CD4-positive, alpha-beta T cell (primary cell): Measurements from ENCODE around the gene HMCN1. TPM values are rescaled to one million over a fixed set of nuclear protein-coding genes. Genes with fewer than 3 reads are reported as not detected.

ENCODE experiments used
- ATAC-seq: fragments of 200-7000 bp; cut with Tn5 transposase; one replicate; pipeline ENCODE4 v1.10.0; 2022; ENCODE audit warnings: mild to moderate bottlenecking; ENCODE audit not compliant: poor library complexity
- CTCF ChIA-PET: fragments of 350-600 bp; sonication (Branson Sonifier 250); formaldehyde crosslinking; loops from one replicate; lab custom pipeline; 2021; ENCODE audit warnings: antibody characterized with exemption, inconsistent platforms; lab: Charles Lee
- POLR2A ChIA-PET: fragments of 350-600 bp; sonication (Branson Sonifier 250); formaldehyde crosslinking; loops from one replicate; lab custom pipeline; 2021; ENCODE audit warnings: antibody characterized with exemption, inconsistent platforms; lab: Charles Lee
- DNase-seq, 14 experiments: peaks; one replicate each; pipeline ENCODE4 v3.0.0-alpha.2; 2013 to 2020; ENCODE audit warnings: mixed read lengths in 2 of 14
- H3K27ac ChIP-seq, 2 donors: one replicate each; pipeline versions ENCODE4 v1.5.1 to v1.7.0; 2013; ENCODE audit warnings: low read length in 2 of 2, low read depth in 1 of 2, mild to moderate bottlenecking in 1 of 2
- H3K27me3 ChIP-seq, 2 experiments: 1 replicate in 1 of 2; 2 replicates in 1 of 2; pipeline versions ENCODE4 v1.6.1 to v1.7.0; 2013; ENCODE audit warnings: low read length in 2 of 2, control low read depth in 1 of 2, mild to moderate bottlenecking in 1 of 2, moderate library complexity in 1 of 2; ENCODE audit not compliant: insufficient read depth in 2 of 2, control insufficient read depth in 1 of 2
- H3K36me3 ChIP-seq: one replicate; pipeline ENCODE4 v1.6.1; 2013; ENCODE audit warnings: low read length, control low read depth; ENCODE audit not compliant: insufficient read depth
- H3K4me1 ChIP-seq: one replicate; pipeline ENCODE4 v1.6.1; 2013; ENCODE audit warnings: low read length, control low read depth; ENCODE audit not compliant: insufficient read depth
- H3K4me3 ChIP-seq: one replicate; pipeline ENCODE4 v1.5.1; 2013; ENCODE audit warnings: mild to moderate bottlenecking, low read length, moderate library complexity
- H3K9me3 ChIP-seq, 2 experiments: 1 replicate in 1 of 2; 2 replicates in 1 of 2; pipeline versions ENCODE4 v1.6.1 to v1.7.0; 2013; ENCODE audit warnings: low read length in 2 of 2, mild to moderate bottlenecking in 2 of 2, control low read depth in 1 of 2, moderate library complexity in 1 of 2; ENCODE audit not compliant: control insufficient read depth in 1 of 2, insufficient read depth in 1 of 2
- H3K27ac Mint-ChIP-seq: one replicate; pipeline ENCODE4 v1.8.0; 2020; ENCODE audit warnings: mixed read lengths
- H3K27me3 Mint-ChIP-seq: one replicate; pipeline ENCODE4 v1.8.0; 2021; ENCODE audit warnings: mixed read lengths
- H3K36me3 Mint-ChIP-seq: one replicate; pipeline ENCODE4 v1.8.0; 2021; ENCODE audit warnings: low read depth, mixed read lengths
- H3K4me1 Mint-ChIP-seq: one replicate; pipeline ENCODE4 v1.8.0; 2021; ENCODE audit warnings: low read depth, mixed read lengths
- H3K4me3 Mint-ChIP-seq: one replicate; pipeline ENCODE4 v1.8.0; 2020; ENCODE audit warnings: mild to moderate bottlenecking, mixed read lengths
- H3K9me3 Mint-ChIP-seq: one replicate; pipeline ENCODE4 v1.8.0; 2020; ENCODE audit warnings: mixed read lengths
- intact Hi-C, 2 experiments: fragments of 100-400 bp; cut with DNase I in 1 of 2; cut with micrococcal nuclease in 1 of 2; formaldehyde crosslinking; loops; one replicate each; pipeline versions ENCODE4 v1.15.1 to v1.9.0; 2023 to 2025; cut with DNase I, micrococcal nuclease
- total RNA-seq, 174 experiments: library from RNA in 2 of 174; stranded (reverse) in 2 of 174; gene quantifications; one replicate each; pipeline ENCODE4 v1.2.3 and lab custom pipeline; 2021 to 2026
- TF ChIP-seq, protein P1 (sequence below): fragments of 200-600 bp; IDR thresholded peaks from one replicate; pipeline ENCODE4 v1.8.0; 2022; ENCODE audit warnings: antibody characterized with exemption, mild to moderate bottlenecking

HMCN1 gene
- total RNA-seq, 2 experiments from 2014 or later: 0.14 TPM

DNA sequence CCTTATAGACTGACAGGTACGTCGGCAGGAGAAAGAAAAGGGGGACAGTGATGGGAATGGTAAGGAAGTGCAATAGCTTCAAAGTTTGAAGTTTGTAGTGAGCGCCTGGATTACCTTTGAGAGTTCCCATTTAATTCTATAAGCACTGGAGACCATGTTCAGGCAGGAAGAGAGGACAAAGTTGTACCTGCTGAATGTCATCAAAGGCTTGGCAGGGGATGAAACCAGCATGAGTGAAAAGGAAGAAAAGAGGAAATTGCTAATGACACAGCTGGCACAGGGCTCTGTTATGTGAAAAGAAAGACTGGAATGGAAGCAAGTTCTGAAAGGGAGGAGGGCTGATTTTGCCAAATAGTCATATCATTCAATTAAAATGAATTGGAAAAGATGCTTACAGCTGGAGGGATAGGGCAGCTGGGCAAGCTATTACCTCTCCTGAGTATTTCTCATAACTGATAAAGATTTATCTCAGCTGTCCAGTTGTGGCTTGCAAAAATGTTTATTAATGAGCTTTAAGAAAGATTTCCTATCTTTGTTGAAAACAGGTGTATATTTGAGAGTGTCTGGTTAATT is 109.2 kb downstream of the HMCN1 start:
- Histone ChIP-seq H3K4me3 (no peak overlapping the region), H3K4me1 (no peaks in the 10 kb centered on the region), H3K27ac (no peak overlapping the region), H3K9me3 (no peaks in the 10 kb centered on the region), H3K27me3 (no peaks in the 10 kb centered on the region), H3K36me3 (no peaks in the 10 kb centered on the region)
- Mint-ChIP-seq H3K36me3 (no peaks in the 10 kb centered on the region), H3K27me3 (peaks cover 5% of the 10 kb centered on the region), H3K9me3 (no peaks in the 10 kb centered on the region), H3K4me3 (no peak overlapping the region), H3K4me1 (no peaks in the 10 kb centered on the region), H3K27ac (no peak overlapping the region)
- CTCF ChIA-PET: no interaction called here
- intact Hi-C loops: no loop called here
- TF ChIP-seq, protein P1, sequence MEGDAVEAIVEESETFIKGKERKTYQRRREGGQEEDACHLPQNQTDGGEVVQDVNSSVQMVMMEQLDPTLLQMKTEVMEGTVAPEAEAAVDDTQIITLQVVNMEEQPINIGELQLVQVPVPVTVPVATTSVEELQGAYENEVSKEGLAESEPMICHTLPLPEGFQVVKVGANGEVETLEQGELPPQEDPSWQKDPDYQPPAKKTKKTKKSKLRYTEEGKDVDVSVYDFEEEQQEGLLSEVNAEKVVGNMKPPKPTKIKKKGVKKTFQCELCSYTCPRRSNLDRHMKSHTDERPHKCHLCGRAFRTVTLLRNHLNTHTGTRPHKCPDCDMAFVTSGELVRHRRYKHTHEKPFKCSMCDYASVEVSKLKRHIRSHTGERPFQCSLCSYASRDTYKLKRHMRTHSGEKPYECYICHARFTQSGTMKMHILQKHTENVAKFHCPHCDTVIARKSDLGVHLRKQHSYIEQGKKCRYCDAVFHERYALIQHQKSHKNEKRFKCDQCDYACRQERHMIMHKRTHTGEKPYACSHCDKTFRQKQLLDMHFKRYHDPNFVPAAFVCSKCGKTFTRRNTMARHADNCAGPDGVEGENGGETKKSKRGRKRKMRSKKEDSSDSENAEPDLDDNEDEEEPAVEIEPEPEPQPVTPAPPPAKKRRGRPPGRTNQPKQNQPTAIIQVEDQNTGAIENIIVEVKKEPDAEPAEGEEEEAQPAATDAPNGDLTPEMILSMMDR: no peak
- POLR2A ChIA-PET: no interaction called here
- ATAC-seq (no peak), DNase-seq (no peak)

DNA sequence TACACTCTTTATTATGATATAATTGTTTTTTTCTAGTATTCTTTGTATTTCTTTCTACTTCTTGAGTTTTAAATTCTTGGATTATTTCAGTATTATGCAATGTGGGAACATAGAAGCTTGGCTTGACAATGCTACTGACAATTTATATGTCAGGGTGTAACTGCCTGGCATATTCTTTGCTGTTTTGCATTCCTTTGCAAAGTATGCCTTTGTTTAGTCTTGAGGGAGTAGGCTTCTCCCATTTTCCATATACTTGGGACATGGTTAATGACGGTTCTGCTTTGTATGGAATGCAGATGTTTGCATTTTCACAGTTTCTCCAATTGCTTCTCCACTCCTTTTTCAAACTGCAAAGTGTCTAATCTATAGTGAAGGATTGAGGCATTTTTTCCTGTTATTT is 109.8 kb downstream of the HMCN1 start:
- H3K4me3 Mint-ChIP-seq: no peak overlapping the region
- H3K36me3 Mint-ChIP-seq: no peaks in the 10 kb centered on the region
- no peaks in the 10 kb centered on the region for H3K4me1 Mint-ChIP-seq
- TF ChIP-seq, protein P1: no peak
- Histone ChIP-seq H3K4me3 (no peak overlapping the region), H3K36me3 (no peaks in the 10 kb centered on the region), H3K27ac (no peak overlapping the region), H3K9me3 (no peaks in the 10 kb centered on the region), H3K27me3 (no peaks in the 10 kb centered on the region), H3K4me1 (no peaks in the 10 kb centered on the region)
- DNase-seq: no peak
- intact Hi-C loops: no loop called here
- no peak for ATAC-seq
- H3K27ac Mint-ChIP-seq: no peak overlapping the region
- no peaks in the 10 kb centered on the region for H3K27me3 Mint-ChIP-seq
- H3K9me3 Mint-ChIP-seq: no peaks in the 10 kb centered on the region
- CTCF ChIA-PET: no interaction called here
- POLR2A ChIA-PET: no interaction called here

DNA sequence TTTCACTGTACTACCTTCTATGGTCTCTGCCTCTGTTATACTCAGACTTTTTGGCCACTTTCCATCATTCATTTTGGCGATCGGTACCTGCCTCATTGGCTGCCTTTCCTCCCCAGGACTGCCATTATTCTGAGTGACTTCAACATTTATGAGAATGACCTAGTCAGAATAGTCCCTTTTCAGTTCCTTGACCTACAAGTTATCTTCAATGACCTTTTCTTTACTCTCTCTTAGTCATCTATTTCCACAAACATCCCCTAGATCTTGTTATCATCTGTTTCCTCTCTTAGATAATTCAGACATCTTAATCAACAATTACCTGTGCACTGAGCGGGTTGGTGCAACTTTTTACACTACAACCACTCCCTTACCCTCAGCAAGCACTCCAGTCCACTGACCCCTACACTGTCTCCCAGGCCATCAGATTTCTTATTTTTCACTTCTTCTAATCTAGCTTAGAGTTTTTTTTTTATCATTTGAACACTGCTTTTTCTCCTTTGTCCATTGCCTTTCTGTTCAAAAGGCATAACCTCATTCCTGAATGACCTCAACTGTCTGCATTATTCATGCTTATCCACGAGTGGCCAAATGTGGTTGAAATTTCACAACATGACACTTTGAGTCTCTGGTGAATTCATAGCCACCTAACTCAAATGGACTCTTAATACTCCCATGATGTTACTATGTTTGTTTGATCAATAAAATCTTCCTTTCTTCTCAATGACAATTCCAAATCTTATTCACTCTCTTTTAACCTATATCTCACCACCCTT is 112.7 kb downstream of the HMCN1 start:
- no peaks in the 10 kb centered on the region for H3K9me3 Mint-ChIP-seq
- H3K27me3 Mint-ChIP-seq: peaks cover 4% of the 10 kb centered on the region
- Histone ChIP-seq H3K4me3 (no peak overlapping the region), H3K27me3 (no peaks in the 10 kb centered on the region), H3K27ac (no peak overlapping the region), H3K9me3 (no peaks in the 10 kb centered on the region), H3K4me1 (no peaks in the 10 kb centered on the region), H3K36me3 (no peaks in the 10 kb centered on the region)
- ChIA-PET POLR2A (no interaction called here), CTCF (no interaction called here)
- no peaks in the 10 kb centered on the region for H3K36me3 Mint-ChIP-seq
- H3K4me3 Mint-ChIP-seq: no peak overlapping the region
- TF ChIP-seq, protein P1: no peak
- no peak overlapping the region for H3K27ac Mint-ChIP-seq
- ATAC-seq (no peak), DNase-seq (no peak)
- intact Hi-C loops: no loop called here
- H3K4me1 Mint-ChIP-seq: no peaks in the 10 kb centered on the region
